ENCODE results near the gene ARFGEF3.

GRCh38 chr6:138258197-138258596 lies 96.5 kb downstream of the ARFGEF3 start:
- TF ChIP-seq CTCF (conservative IDR thresholded peaks at IDR 0.05; ENCODE audit: low read depth, low read length) (no peak), EZH2 (IDR thresholded peaks at IDR 0.05; ENCODE audit: borderline replicate concordance, low read depth, low read length, poor library complexity, severe bottlenecking) (no peak)

All from A673 (cell line).